Parathyroid adenoma (tissue), 2 donors: ENCODE measurements around the gene ARID3A.
A peak's percentile ranks its signal among the peaks of the same experiment; 100 is the strongest.
"Not testable (repeated sequence)": the region's sequence is repeated elsewhere in the genome, so short reads cannot be mapped to it uniquely, and the experiment has no call there.

Experiments
- H2AFZ ChIP-seq: fragments of 300-600 bp; sonication (generic); one replicate; pipeline ENCODE4 v1.7.0; 2017; ENCODE audit warnings: antibody characterized with exemption, mild to moderate bottlenecking
- H3K27ac ChIP-seq: fragments of 300-600 bp; sonication (generic); one replicate; pipeline ENCODE4 v1.7.0; 2017
- H3K27me3 ChIP-seq: fragments of 300-600 bp; sonication (generic); one replicate; pipeline ENCODE4 v1.7.0; 2017; ENCODE audit warnings: low read length; ENCODE audit not compliant: control insufficient read depth, insufficient read depth
- H3K36me3 ChIP-seq: fragments of 300-600 bp; sonication (generic); one replicate; pipeline ENCODE4 v1.7.0; 2017; ENCODE audit warnings: low read length; ENCODE audit not compliant: control insufficient read depth, insufficient read depth
- H3K4me1 ChIP-seq: fragments of 300-600 bp; sonication (generic); one replicate; pipeline ENCODE4 v1.7.0; 2017; ENCODE audit warnings: control low read depth
- H3K4me2 ChIP-seq: fragments of 300-600 bp; sonication (generic); one replicate; pipeline ENCODE4 v1.7.0; 2017; ENCODE audit warnings: low read length
- H3K4me3 ChIP-seq: fragments of 300-600 bp; sonication (generic); one replicate; pipeline ENCODE4 v1.7.0; 2017; ENCODE audit warnings: low read depth, low read length
- H3K79me2 ChIP-seq: fragments of 300-600 bp; sonication (generic); one replicate; pipeline ENCODE4 v1.7.0; 2017; ENCODE audit warnings: control low read depth
- H3K9ac ChIP-seq: fragments of 300-600 bp; sonication (generic); one replicate; pipeline ENCODE4 v1.7.0; 2017; ENCODE audit warnings: mild to moderate bottlenecking
- H3K9me3 ChIP-seq: fragments of 300-600 bp; sonication (generic); one replicate; pipeline ENCODE4 v1.7.0; 2017; ENCODE audit warnings: low read length; ENCODE audit not compliant: control insufficient read depth
- CTCF ChIP-seq: fragments of 300-600 bp; sonication (generic); IDR thresholded peaks from one replicate; pipeline ENCODE4 v1.7.0; 2017; ENCODE audit warnings: antibody characterized with exemption, mild to moderate bottlenecking
- donor health status: primary hyperparathyroidism.

ARID3A gene

GRCh38 chr19:1018932-1019615 lies 93.2 kb downstream of the ARID3A start:
- H3K9me3 ChIP-seq = no peaks in the 10 kb centered on the region
- H3K36me3 ChIP-seq = no peaks in the 10 kb centered on the region
- H3K9ac ChIP-seq = no peak overlapping the region
- no peak for TF ChIP-seq CTCF
- H3K27ac ChIP-seq = no peak overlapping the region
- peak overlapping the region; percentile 93 for H3K4me3 ChIP-seq
- H3K79me2 ChIP-seq = peaks cover 49% of the 10 kb centered on the region
- H3K4me2 ChIP-seq = peak overlapping the region; percentile 95
- no peaks in the 10 kb centered on the region for H3K27me3 ChIP-seq
- H3K4me1 ChIP-seq = peaks cover 32% of the 10 kb centered on the region
- H2AFZ ChIP-seq = no peak overlapping the region

- no peaks in the 10 kb centered on the region for H3K27me3 ChIP-seq
- no peak overlapping the region for H3K27ac ChIP-seq
- TF ChIP-seq CTCF = no peak
- H3K4me3 ChIP-seq = peak overlapping the region; percentile 93
- H3K4me1 ChIP-seq = peaks cover 32% of the 10 kb centered on the region
- H3K79me2 ChIP-seq = peaks cover 48% of the 10 kb centered on the region
- no peak overlapping the region for H3K9ac ChIP-seq
- peak overlapping the region; percentile 95 for H3K4me2 ChIP-seq
- H3K9me3 ChIP-seq = no peaks in the 10 kb centered on the region
- no peak overlapping the region for H2AFZ ChIP-seq
- H3K36me3 ChIP-seq = no peaks in the 10 kb centered on the region
Measured at GRCh38 chr19:1019616-1019961, 93.8 kb downstream of the ARID3A start.

- H3K36me3 ChIP-seq = no peaks in the 10 kb centered on the region
- H3K4me2 ChIP-seq = peak overlapping the region; percentile 95
- no peaks in the 10 kb centered on the region for H3K9me3 ChIP-seq
- H3K79me2 ChIP-seq = peaks cover 45% of the 10 kb centered on the region
- H2AFZ ChIP-seq = no peak overlapping the region
- H3K27ac ChIP-seq = peak overlapping the region; percentile 48
- H3K4me1 ChIP-seq = peaks cover 32% of the 10 kb centered on the region
- peak overlapping the region; percentile 55 for H3K9ac ChIP-seq
- H3K27me3 ChIP-seq = no peaks in the 10 kb centered on the region
- H3K4me3 ChIP-seq = peak overlapping the region; percentile 93
- no peak for TF ChIP-seq CTCF
Measured at GRCh38 chr19:1019980-1020867, 94.4 kb downstream of the ARID3A start.

GRCh38 chr19:1020868-1021425 lies 95.1 kb downstream of the ARID3A start, which contains the start of gene TMEM259:
TSS of gene TMEM259 (minus strand) at chr19:1021123. CDS start at chr19:1020996, 127 bp downstream.
- H3K9me3 ChIP-seq = no peaks in the 10 kb centered on the region
- peaks cover 25% of the 10 kb centered on the region for H3K4me1 ChIP-seq
- H3K27ac ChIP-seq = peak within 1 kb of the TSS; percentile 88
- H3K27me3 ChIP-seq = no peaks in the 10 kb centered on the region
- peak within 1 kb of the TSS; percentile 93 for H3K4me3 ChIP-seq
- no peaks in the 10 kb centered on the region for H3K36me3 ChIP-seq
- peak within 1 kb of the TSS; percentile 68 for H2AFZ ChIP-seq
- peaks cover 40% of the 10 kb centered on the region for H3K79me2 ChIP-seq
- H3K4me2 ChIP-seq = peak within 1 kb of the TSS; percentile 95
- TF ChIP-seq CTCF = no peak
- peak within 1 kb of the TSS; percentile 55 for H3K9ac ChIP-seq

- H3K9ac ChIP-seq, H3K27me3 ChIP-seq, H3K4me1 ChIP-seq, H3K36me3 ChIP-seq, H3K27ac ChIP-seq, H3K9me3 ChIP-seq, H3K4me3 ChIP-seq, H2AFZ ChIP-seq, H3K4me2 ChIP-seq: not testable (repeated sequence)
- H3K79me2 ChIP-seq = peaks cover 18% of the 10 kb centered on the region
Measured at GRCh38 chr19:1023883-1024188, 98.0 kb downstream of the ARID3A start.

GRCh38 chr19:1025080-1025479 lies 99.2 kb downstream of the ARID3A start:
- H3K9me3 ChIP-seq, H3K9ac ChIP-seq, H3K27ac ChIP-seq, H3K4me1 ChIP-seq, H3K4me2 ChIP-seq, H3K4me3 ChIP-seq, H2AFZ ChIP-seq, H3K79me2 ChIP-seq, H3K36me3 ChIP-seq, H3K27me3 ChIP-seq: not testable (repeated sequence)
